Measurements from ENCODE around the gene RPS24.

Gene RPS24

GRCh38 chr10:78004215-78005026 is 29.2 kb upstream of the RPS24 start:
- peaks cover 51% of the 10 kb centered on the region for H3K36me3 ChIP-seq (ENCODE audit: insufficient read depth, low read length)
- H3K27me3 ChIP-seq (ENCODE audit: insufficient read depth, low read length): no peaks in the 10 kb centered on the region
- no peak overlapping the region for H2AFZ ChIP-seq (ENCODE audit: low read length, unreplicated experiment)
- H3K4me3 ChIP-seq (ENCODE audit: low read depth, low read length): no peak overlapping the region
- H3K79me2 ChIP-seq (ENCODE audit: control insufficient read depth, insufficient read depth, low read length, unreplicated experiment): no peaks in the 10 kb centered on the region
- H3K4me1 ChIP-seq (ENCODE audit: control insufficient read depth, insufficient read depth, low read length, unreplicated experiment): no peaks in the 10 kb centered on the region
- no peak overlapping the region for H3K27ac ChIP-seq (ENCODE audit: low read depth, low read length)

DNA sequence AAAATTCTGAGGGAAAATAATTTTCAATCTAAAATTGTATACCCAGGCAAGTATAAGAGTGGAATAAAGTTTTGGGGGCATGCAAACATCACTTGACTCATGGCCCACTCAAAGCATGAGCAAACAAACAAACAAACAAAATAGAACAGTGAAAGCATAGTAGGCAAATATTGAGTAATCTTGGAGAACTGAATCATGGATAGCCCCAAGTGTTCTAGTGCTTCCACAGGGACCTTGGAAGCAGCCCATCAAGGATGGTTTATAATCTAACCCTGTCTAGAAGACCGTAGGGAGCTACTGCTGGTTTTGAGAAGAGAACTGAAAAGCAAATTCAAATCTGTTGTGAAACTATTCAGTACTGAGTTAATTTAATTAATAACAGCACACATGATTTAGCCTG is 26.5 kb upstream of the RPS24 start:
- Histone ChIP-seq H3K79me2 (ENCODE audit: control insufficient read depth, insufficient read depth, low read length, unreplicated experiment) (no peaks in the 10 kb centered on the region), H3K27ac (ENCODE audit: low read depth, low read length) (no peak overlapping the region), H3K36me3 (ENCODE audit: insufficient read depth, low read length) (peaks cover 51% of the 10 kb centered on the region), H3K4me3 (ENCODE audit: low read depth, low read length) (no peak overlapping the region), H3K27me3 (ENCODE audit: insufficient read depth, low read length) (no peaks in the 10 kb centered on the region), H2AFZ (ENCODE audit: low read length, unreplicated experiment) (no peak overlapping the region), H3K4me1 (ENCODE audit: control insufficient read depth, insufficient read depth, low read length, unreplicated experiment) (no peaks in the 10 kb centered on the region)

- no peaks in the 10 kb centered on the region for H3K79me2 ChIP-seq (ENCODE audit: control insufficient read depth, insufficient read depth, low read length, unreplicated experiment)
- H3K4me3 ChIP-seq (ENCODE audit: low read depth, low read length): no peak overlapping the region
- H3K4me1 ChIP-seq (ENCODE audit: control insufficient read depth, insufficient read depth, low read length, unreplicated experiment): no peaks in the 10 kb centered on the region
- no peak overlapping the region for H2AFZ ChIP-seq (ENCODE audit: low read length, unreplicated experiment)
- H3K27ac ChIP-seq (ENCODE audit: low read depth, low read length): no peak overlapping the region
- H3K27me3 ChIP-seq (ENCODE audit: insufficient read depth, low read length): no peaks in the 10 kb centered on the region
- H3K36me3 ChIP-seq (ENCODE audit: insufficient read depth, low read length): peaks cover 49% of the 10 kb centered on the region; the same call in 1 of the 2 replicates
Observed at GRCh38 chr10:78009662-78010061, 24.0 kb upstream of the RPS24 start.

DNA sequence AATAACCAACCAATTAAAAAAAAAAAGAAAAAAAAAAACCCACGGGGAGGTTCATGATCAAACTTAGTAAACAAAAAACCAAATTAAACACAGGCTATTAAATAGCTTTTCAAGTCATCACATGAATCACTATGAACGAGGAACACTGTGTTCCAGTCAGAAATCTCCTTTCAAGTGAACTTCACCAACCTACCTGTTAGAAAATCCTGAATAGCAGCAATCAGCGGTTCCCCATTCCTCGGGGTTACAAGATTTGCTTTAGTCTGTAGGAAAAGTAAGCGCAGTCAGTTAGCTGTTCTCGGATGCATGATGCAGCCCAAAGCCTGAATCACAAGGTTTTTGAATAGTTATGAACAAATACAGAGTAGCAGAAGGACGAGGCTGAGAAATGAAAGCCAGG is 23.4 kb upstream of the RPS24 start:
- Histone ChIP-seq H3K4me1 (ENCODE audit: control insufficient read depth, insufficient read depth, low read length, unreplicated experiment) (no peaks in the 10 kb centered on the region), H3K79me2 (ENCODE audit: control insufficient read depth, insufficient read depth, low read length, unreplicated experiment) (no peaks in the 10 kb centered on the region), H3K4me3 (ENCODE audit: low read depth, low read length) (no peak overlapping the region), H3K27me3 (ENCODE audit: insufficient read depth, low read length) (no peaks in the 10 kb centered on the region), H3K27ac (ENCODE audit: low read depth, low read length) (no peak overlapping the region), H3K36me3 (ENCODE audit: insufficient read depth, low read length) (peaks cover 53% of the 10 kb centered on the region; the same call in 1 of the 2 replicates), H2AFZ (ENCODE audit: low read length, unreplicated experiment) (no peak overlapping the region)

GRCh38 chr10:78011065-78011464 is 22.6 kb upstream of the RPS24 start:
- H3K79me2 ChIP-seq (ENCODE audit: control insufficient read depth, insufficient read depth, low read length, unreplicated experiment): no peaks in the 10 kb centered on the region
- H3K36me3 ChIP-seq (ENCODE audit: insufficient read depth, low read length): peaks cover 59% of the 10 kb centered on the region
- H3K4me3 ChIP-seq (ENCODE audit: low read depth, low read length): no peak overlapping the region
- no peak overlapping the region for H3K27ac ChIP-seq (ENCODE audit: low read depth, low read length)
- no peak overlapping the region for H2AFZ ChIP-seq (ENCODE audit: low read length, unreplicated experiment)
- no peaks in the 10 kb centered on the region for H3K4me1 ChIP-seq (ENCODE audit: control insufficient read depth, insufficient read depth, low read length, unreplicated experiment)
- H3K27me3 ChIP-seq (ENCODE audit: insufficient read depth, low read length): no peaks in the 10 kb centered on the region

- no peak overlapping the region for H2AFZ ChIP-seq (ENCODE audit: low read length, unreplicated experiment)
- no peaks in the 10 kb centered on the region for H3K79me2 ChIP-seq (ENCODE audit: control insufficient read depth, insufficient read depth, low read length, unreplicated experiment)
- H3K27ac ChIP-seq (ENCODE audit: low read depth, low read length): no peak overlapping the region
- peaks cover 52% of the 10 kb centered on the region for H3K36me3 ChIP-seq (ENCODE audit: insufficient read depth, low read length)
- H3K4me1 ChIP-seq (ENCODE audit: control insufficient read depth, insufficient read depth, low read length, unreplicated experiment): no peaks in the 10 kb centered on the region
- H3K27me3 ChIP-seq (ENCODE audit: insufficient read depth, low read length): no peaks in the 10 kb centered on the region
- no peak overlapping the region for H3K4me3 ChIP-seq (ENCODE audit: low read depth, low read length)
Observed at GRCh38 chr10:78013564-78013963, 20.1 kb upstream of the RPS24 start.

DNA sequence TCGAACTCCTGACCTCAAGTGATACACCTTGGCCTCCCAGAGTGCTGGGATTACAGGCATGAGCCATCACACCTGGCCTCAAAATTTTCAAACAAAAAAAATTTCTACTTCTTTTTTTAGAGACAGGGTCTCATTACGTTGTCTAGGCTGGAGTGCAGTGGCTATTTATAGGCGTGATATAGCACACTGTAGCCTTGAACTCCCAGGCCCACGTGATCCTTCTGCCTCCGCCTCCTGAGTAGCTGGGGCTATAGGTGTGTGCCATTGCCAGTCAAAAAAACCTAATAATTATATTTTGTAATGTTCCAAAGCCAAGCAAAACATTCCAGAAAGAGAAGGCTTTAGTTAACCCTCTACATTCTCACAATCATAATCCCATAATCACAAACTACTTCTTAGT is 18.1 kb upstream of the RPS24 start:
- no peak overlapping the region for H3K27ac ChIP-seq (ENCODE audit: low read depth, low read length)
- no peak overlapping the region for H2AFZ ChIP-seq (ENCODE audit: low read length, unreplicated experiment)
- H3K4me1 ChIP-seq (ENCODE audit: control insufficient read depth, insufficient read depth, low read length, unreplicated experiment): no peaks in the 10 kb centered on the region
- no peak overlapping the region for H3K4me3 ChIP-seq (ENCODE audit: low read depth, low read length)
- H3K36me3 ChIP-seq (ENCODE audit: insufficient read depth, low read length): peaks cover 47% of the 10 kb centered on the region
- H3K79me2 ChIP-seq (ENCODE audit: control insufficient read depth, insufficient read depth, low read length, unreplicated experiment): no peaks in the 10 kb centered on the region
- H3K27me3 ChIP-seq (ENCODE audit: insufficient read depth, low read length): no peaks in the 10 kb centered on the region

DNA sequence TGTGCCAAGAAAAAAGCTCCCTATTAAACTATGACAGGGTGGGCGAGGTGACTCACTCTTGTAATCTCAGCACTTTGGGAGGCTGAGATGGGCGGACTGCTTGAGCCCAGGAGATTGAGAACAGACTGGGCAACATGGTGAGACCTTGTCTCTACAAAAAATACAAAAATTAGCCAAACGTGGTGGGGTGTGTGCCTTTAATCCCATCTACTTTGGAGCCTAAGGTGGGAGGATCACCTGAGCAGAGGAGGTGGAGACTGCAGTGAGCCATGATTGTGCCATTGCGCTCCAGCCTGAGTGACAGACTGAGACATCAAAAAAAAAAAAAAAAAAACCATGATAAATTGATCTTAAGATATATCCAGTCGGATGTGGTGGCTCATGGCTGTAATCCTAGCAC is 15.8 kb upstream of the RPS24 start:
- Histone ChIP-seq H3K4me1 (ENCODE audit: control insufficient read depth, insufficient read depth, low read length, unreplicated experiment) (no peaks in the 10 kb centered on the region), H3K27me3 (ENCODE audit: insufficient read depth, low read length) (no peaks in the 10 kb centered on the region), H3K36me3 (ENCODE audit: insufficient read depth, low read length) (peaks cover 52% of the 10 kb centered on the region), H3K27ac (ENCODE audit: low read depth, low read length) (no peak overlapping the region), H3K4me3 (ENCODE audit: low read depth, low read length) (no peak overlapping the region), H3K79me2 (ENCODE audit: control insufficient read depth, insufficient read depth, low read length, unreplicated experiment) (no peaks in the 10 kb centered on the region), H2AFZ (ENCODE audit: low read length, unreplicated experiment) (no peak overlapping the region)

- Histone ChIP-seq H3K4me1 (ENCODE audit: control insufficient read depth, insufficient read depth, low read length, unreplicated experiment) (no peaks in the 10 kb centered on the region), H3K4me3 (ENCODE audit: low read depth, low read length) (no peak overlapping the region), H2AFZ (ENCODE audit: low read length, unreplicated experiment) (no peak overlapping the region), H3K36me3 (ENCODE audit: insufficient read depth, low read length) (peaks cover 50% of the 10 kb centered on the region), H3K79me2 (ENCODE audit: control insufficient read depth, insufficient read depth, low read length, unreplicated experiment) (no peaks in the 10 kb centered on the region), H3K27ac (ENCODE audit: low read depth, low read length) (no peak overlapping the region), H3K27me3 (ENCODE audit: insufficient read depth, low read length) (no peaks in the 10 kb centered on the region)
Observed at GRCh38 chr10:78019264-78019663, 14.4 kb upstream of the RPS24 start.

DNA sequence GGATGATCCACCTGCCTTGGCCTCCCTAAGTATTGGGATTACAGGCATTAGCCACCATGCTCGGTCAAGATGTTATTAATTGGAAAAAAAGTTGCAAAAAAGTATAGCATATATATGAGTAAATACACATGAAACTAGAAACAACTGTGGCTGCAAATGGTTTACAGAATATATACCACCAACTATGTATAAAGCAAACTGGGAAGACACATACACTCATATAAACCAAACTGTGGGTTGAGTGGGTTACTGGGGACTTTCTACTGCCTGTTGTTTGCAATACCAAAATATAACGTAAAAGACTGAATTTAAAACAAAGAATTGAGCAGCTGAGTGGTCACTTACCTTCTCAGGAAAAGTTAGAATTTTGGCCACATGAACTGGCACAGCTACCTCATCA is 12.5 kb upstream of the RPS24 start:
- Histone ChIP-seq H3K36me3 (ENCODE audit: insufficient read depth, low read length) (peaks cover 51% of the 10 kb centered on the region), H3K27ac (ENCODE audit: low read depth, low read length) (no peak overlapping the region), H3K27me3 (ENCODE audit: insufficient read depth, low read length) (no peaks in the 10 kb centered on the region), H3K4me3 (ENCODE audit: low read depth, low read length) (no peak overlapping the region), H3K4me1 (ENCODE audit: control insufficient read depth, insufficient read depth, low read length, unreplicated experiment) (peaks cover 13% of the 10 kb centered on the region), H2AFZ (ENCODE audit: low read length, unreplicated experiment) (no peak overlapping the region), H3K79me2 (ENCODE audit: control insufficient read depth, insufficient read depth, low read length, unreplicated experiment) (peaks cover under 1% of the 10 kb centered on the region)

GRCh38 chr10:78023741-78024140 is 9.9 kb upstream of the RPS24 start:
- H2AFZ ChIP-seq (ENCODE audit: low read length, unreplicated experiment): no peak overlapping the region
- peaks cover 31% of the 10 kb centered on the region for H3K4me1 ChIP-seq (ENCODE audit: control insufficient read depth, insufficient read depth, low read length, unreplicated experiment)
- peaks cover 41% of the 10 kb centered on the region for H3K36me3 ChIP-seq (ENCODE audit: insufficient read depth, low read length)
- H3K4me3 ChIP-seq (ENCODE audit: low read depth, low read length): no peak overlapping the region
- peaks cover 26% of the 10 kb centered on the region for H3K79me2 ChIP-seq (ENCODE audit: control insufficient read depth, insufficient read depth, low read length, unreplicated experiment)
- no peak overlapping the region for H3K27ac ChIP-seq (ENCODE audit: low read depth, low read length)
- H3K27me3 ChIP-seq (ENCODE audit: insufficient read depth, low read length): no peaks in the 10 kb centered on the region

Measured in ACC112 (cell line).